ENCODE data around the gene SYNGR3. TPM values are rescaled to one million over a fixed set of nuclear protein-coding genes. Genes with fewer than 3 reads are reported as not detected.

The SYNGR3 gene
- total RNA-seq, 1 experiment from 2014 or later = 0.68 TPM

GRCh38 chr16:1976951-1977874, 12.6 kb upstream of the SYNGR3 start:
- no TSS peak for BruUV-seq (replicated peaks)
- TF ChIP-seq, protein P1, sequence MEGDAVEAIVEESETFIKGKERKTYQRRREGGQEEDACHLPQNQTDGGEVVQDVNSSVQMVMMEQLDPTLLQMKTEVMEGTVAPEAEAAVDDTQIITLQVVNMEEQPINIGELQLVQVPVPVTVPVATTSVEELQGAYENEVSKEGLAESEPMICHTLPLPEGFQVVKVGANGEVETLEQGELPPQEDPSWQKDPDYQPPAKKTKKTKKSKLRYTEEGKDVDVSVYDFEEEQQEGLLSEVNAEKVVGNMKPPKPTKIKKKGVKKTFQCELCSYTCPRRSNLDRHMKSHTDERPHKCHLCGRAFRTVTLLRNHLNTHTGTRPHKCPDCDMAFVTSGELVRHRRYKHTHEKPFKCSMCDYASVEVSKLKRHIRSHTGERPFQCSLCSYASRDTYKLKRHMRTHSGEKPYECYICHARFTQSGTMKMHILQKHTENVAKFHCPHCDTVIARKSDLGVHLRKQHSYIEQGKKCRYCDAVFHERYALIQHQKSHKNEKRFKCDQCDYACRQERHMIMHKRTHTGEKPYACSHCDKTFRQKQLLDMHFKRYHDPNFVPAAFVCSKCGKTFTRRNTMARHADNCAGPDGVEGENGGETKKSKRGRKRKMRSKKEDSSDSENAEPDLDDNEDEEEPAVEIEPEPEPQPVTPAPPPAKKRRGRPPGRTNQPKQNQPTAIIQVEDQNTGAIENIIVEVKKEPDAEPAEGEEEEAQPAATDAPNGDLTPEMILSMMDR (IDR thresholded peaks at IDR 0.05; ENCODE audit: unreplicated experiment) = no peak
- peaks cover 30% of the 10 kb centered on the region for H3K36me3 Mint-ChIP-seq (ENCODE audit: insufficient read depth, unreplicated experiment)
- H3K4me3 Mint-ChIP-seq (ENCODE audit: unreplicated experiment) = no peak overlapping the region
- intact Hi-C loops (cut with micrococcal nuclease) = no loop called here
- no peaks in the 10 kb centered on the region for H3K9me3 Mint-ChIP-seq (ENCODE audit: unreplicated experiment)
- no peak overlapping the region for H3K27ac Mint-ChIP-seq (ENCODE audit: low read depth, unreplicated experiment)
- CTCF ChIA-PET = interaction anchor here (0.5 kb wide), 1 partner anchor 165 kb away, joined by 3 read pairs; no protein-coding TSS in a partner anchor
- DNase-seq (ENCODE audit: unreplicated experiment) = no peak
- POLR2A ChIA-PET = interaction anchor here (0.5 to 6.2 kb wide), 5 partner anchors 11 to 227 kb away, joined by 3 to 56 read pairs (median 3); partner anchors contain the start of genes RPS2 and TRAF7
- H3K4me1 Mint-ChIP-seq (ENCODE audit: insufficient read depth, unreplicated experiment) = peaks cover 6% of the 10 kb centered on the region
- no peaks in the 10 kb centered on the region for H3K27me3 Mint-ChIP-seq (ENCODE audit: insufficient read depth, unreplicated experiment)

DNA sequence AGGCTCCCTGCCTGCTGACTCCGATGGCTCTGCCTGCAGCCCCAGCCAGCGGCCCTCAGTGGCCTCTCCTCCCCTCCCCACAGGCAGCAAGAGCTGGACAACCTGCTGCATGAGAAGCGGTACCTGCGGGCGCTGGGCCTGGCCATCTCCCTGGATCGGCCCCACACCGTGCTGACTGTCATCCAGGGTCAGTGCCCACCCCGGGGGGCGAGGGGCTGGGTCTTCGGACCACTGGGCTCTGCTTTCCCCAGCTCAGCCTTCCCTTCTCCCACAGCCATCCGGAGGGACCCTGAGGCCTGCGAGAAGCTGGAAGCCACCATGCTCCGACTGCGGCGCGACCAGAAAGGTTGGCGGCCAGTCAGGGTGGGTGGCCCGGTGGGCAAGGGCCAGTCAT, 11.9 kb upstream of the SYNGR3 start:
- no peak for DNase-seq (ENCODE audit: unreplicated experiment)
- ChIA-PET POLR2A (interaction anchor here (0.6 to 6.2 kb wide), 5 partner anchors 11 to 177 kb away, joined by 3 to 56 read pairs (median 4); partner anchors contain the start of genes NDUFB10, RPS2 and TRAF7), CTCF (interaction anchor here (0.5 to 0.6 kb wide), 3 partner anchors 165 to 661 kb away, joined by 3 to 4 read pairs (median 3); no protein-coding TSS in a partner anchor)
- Mint-ChIP-seq H3K4me3 (ENCODE audit: unreplicated experiment) (no peak overlapping the region), H3K27me3 (ENCODE audit: insufficient read depth, unreplicated experiment) (no peaks in the 10 kb centered on the region), H3K4me1 (ENCODE audit: insufficient read depth, unreplicated experiment) (peaks cover 3% of the 10 kb centered on the region), H3K9me3 (ENCODE audit: unreplicated experiment) (no peaks in the 10 kb centered on the region), H3K27ac (ENCODE audit: low read depth, unreplicated experiment) (no peak overlapping the region), H3K36me3 (ENCODE audit: insufficient read depth, unreplicated experiment) (peaks cover 30% of the 10 kb centered on the region)
- TF ChIP-seq, protein P1 (IDR thresholded peaks at IDR 0.05; ENCODE audit: unreplicated experiment) = no peak
- BruUV-seq (replicated peaks) = no TSS peak
- intact Hi-C loops (cut with micrococcal nuclease) = no loop called here

DNA sequence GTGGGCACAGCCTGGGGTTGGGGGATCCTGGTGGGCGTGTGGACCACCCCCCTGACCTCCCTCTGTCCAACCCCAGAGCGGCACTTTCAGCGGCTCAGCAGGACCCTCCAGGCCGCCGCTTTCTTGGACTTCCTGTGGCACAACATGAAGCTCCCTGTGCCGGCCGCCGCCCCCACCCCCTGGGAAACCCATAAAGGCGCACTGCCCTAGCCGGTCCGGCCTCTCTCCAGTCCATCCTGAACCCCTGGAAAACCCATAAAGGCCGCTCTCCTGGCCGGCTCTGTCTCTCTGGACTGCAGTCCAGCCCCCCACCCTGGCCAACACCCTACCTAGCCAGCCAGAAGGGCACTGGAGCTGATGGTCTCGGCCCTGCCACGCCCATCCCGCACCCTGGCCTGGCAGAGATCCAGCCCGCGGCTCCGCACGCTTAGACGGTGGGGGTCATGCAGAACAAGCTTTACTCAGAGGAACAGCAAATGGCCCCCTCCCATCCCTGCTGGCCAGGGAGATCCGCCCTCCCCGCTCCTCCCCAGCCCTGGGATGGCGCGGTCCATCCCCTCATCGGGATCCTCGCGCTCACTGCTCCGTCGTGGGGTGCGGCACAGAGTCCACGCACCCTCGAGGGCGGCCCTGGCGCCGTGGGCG, 11.2 kb upstream of the SYNGR3 start:
- peaks cover 28% of the 10 kb centered on the region for H3K36me3 Mint-ChIP-seq (ENCODE audit: insufficient read depth, unreplicated experiment)
- CTCF ChIA-PET = interaction anchor here (0.6 kb wide), 2 partner anchors 615 to 662 kb away, joined by 3 to 4 read pairs; no protein-coding TSS in a partner anchor
- no TSS peak for BruUV-seq (replicated peaks)
- H3K27ac Mint-ChIP-seq (ENCODE audit: low read depth, unreplicated experiment) = no peak overlapping the region
- H3K27me3 Mint-ChIP-seq (ENCODE audit: insufficient read depth, unreplicated experiment) = no peaks in the 10 kb centered on the region
- DNase-seq (ENCODE audit: unreplicated experiment) = no peak
- TF ChIP-seq, protein P1 (IDR thresholded peaks at IDR 0.05; ENCODE audit: unreplicated experiment) = no peak
- intact Hi-C loops (cut with micrococcal nuclease) = no loop called here
- peaks cover 6% of the 10 kb centered on the region for H3K4me1 Mint-ChIP-seq (ENCODE audit: insufficient read depth, unreplicated experiment)
- H3K4me3 Mint-ChIP-seq (ENCODE audit: unreplicated experiment) = no peak overlapping the region
- H3K9me3 Mint-ChIP-seq (ENCODE audit: unreplicated experiment) = no peaks in the 10 kb centered on the region
- POLR2A ChIA-PET = interaction anchor here (0.5 to 6.2 kb wide), 8 partner anchors 10 to 176 kb away, joined by 3 to 56 read pairs (median 4); partner anchors contain the start of genes NDUFB10, RPS2 and TRAF7
